NCI-H345 (cell line): Measurements from ENCODE around the gene JAG2.

ENCODE experiments used
- DNase-seq: peaks from one replicate; lab custom pipeline; 2025; lab: John Stamatoyannopoulos, UW

JAG2 gene

DNA sequence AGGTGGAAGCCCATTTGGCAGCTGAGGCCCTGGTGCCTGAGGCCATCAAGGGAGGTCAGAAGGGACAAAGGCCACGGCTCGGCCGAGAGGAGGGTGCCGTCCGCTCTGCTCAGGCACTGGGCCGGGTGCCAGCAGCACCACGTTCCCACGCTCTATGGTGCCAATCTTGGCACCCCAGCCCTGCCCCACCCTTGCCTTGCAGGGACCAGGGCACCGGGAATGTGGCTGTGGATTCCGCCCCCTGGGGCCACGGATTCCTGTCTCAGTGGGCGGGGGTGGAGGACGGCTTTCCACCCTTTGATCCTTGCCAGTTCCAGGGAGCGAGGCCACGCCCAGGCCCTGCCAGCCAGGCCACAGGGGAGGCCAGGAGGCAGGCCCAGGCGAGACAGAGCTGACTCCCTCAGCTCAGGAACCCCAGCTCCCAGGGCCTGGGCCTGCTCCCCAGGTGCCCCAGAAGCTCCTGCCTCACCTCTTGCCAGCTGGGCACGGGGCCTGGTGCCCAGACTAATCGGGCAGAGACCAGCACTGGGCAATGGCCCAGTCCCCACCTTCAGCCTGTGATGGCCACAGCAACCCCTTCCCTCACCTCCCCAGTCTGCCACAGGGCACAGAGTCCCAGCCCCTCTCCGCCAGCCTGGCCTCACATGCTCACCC is 76.9 kb downstream of the JAG2 start:
- peak; percentile 71 for DNase-seq

DNA sequence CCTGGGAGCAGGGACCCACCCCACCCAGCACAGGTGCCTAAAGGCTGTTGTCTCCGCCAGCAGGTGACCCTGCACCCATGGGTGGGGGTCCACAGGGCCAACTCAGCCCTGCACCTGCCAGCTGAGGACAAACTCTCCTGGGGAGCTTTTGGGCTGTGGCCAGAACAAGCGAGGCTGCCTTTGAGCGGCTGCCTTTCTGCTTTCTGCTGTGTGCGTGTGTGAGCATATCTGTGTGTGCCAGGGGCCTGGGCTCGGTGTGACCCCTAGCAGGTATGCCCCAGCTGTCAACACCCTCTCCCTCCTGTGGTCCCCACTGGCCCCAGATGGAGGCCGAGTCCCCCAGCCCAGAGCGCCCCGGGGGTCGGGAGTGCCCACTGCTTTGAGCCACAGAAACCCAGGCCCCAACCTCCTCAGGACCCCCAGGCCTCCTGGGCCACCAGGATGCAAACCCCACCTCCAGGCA is 77.5 kb downstream of the JAG2 start:
- DNase-seq, result peak; percentile 76
